GM23338 (cell line): ENCODE results near the gene PRR22. TPM values are rescaled to one million over a fixed set of nuclear protein-coding genes. Genes with fewer than 3 reads are reported as not detected.

Source experiments
- ATAC-seq: fragments of 200-7000 bp; cut with Tn5 transposase; 3 replicates; pipeline ENCODE4 v1.9.1; 2020
- DNase-seq: peaks from one replicate; pipeline ENCODE4 v3.0.0-alpha.2; 2015; ENCODE audit warnings: low spot score
- H2AFZ ChIP-seq: fragments of 200-600 bp; sonication (generic); 2 replicates; pipeline ENCODE4 v1.8.0; 2016; ENCODE audit warnings: antibody characterized with exemption, mild to moderate bottlenecking, moderate library complexity
- H3F3A ChIP-seq: fragments of 200-600 bp; sonication (generic); replicated peaks from 2 replicates; pipeline ENCODE4 v1.8.0; 2017; ENCODE audit warnings: antibody characterized with exemption, mixed run types, low read depth
- H3K27ac ChIP-seq: fragments of 200-600 bp; sonication (generic); 2 replicates; pipeline ENCODE4 v1.6.1; 2016; ENCODE audit warnings: low read depth
- H3K27me3 ChIP-seq: fragments of 200-600 bp; sonication (generic); 2 replicates; pipeline ENCODE4 v1.8.0; 2016; ENCODE audit warnings: mild to moderate bottlenecking, mixed run types, moderate library complexity; ENCODE audit not compliant: insufficient read depth
- H3K36me3 ChIP-seq: fragments of 200-600 bp; sonication (generic); 2 replicates; pipeline ENCODE4 v1.8.0; 2016; ENCODE audit warnings: mild to moderate bottlenecking; ENCODE audit not compliant: insufficient read depth
- H3K4me1 ChIP-seq: fragments of 200-600 bp; sonication (generic); 2 replicates; pipeline ENCODE4 v1.8.0; 2016; ENCODE audit warnings: mild to moderate bottlenecking, moderate library complexity; ENCODE audit not compliant: insufficient read depth
- H3K4me2 ChIP-seq: fragments of 200-600 bp; sonication (generic); 2 replicates; pipeline ENCODE4 v1.7.1; 2017; ENCODE audit warnings: mixed run types
- H3K4me3 ChIP-seq: fragments of 200-600 bp; sonication (generic); 2 replicates; pipeline ENCODE4 v1.6.1; 2016; ENCODE audit warnings: mixed run types
- H3K79me2 ChIP-seq: fragments of 200-600 bp; sonication (generic); replicated peaks from 2 replicates; pipeline ENCODE4 v1.8.0; 2017; ENCODE audit warnings: mild to moderate bottlenecking; ENCODE audit not compliant: insufficient read depth
- H3K9me2 ChIP-seq: fragments of 200-600 bp; sonication (generic); 2 replicates; pipeline ENCODE4 v1.8.0; 2017; ENCODE audit not compliant: insufficient read depth
- H4K20me1 ChIP-seq: fragments of 200-600 bp; sonication (generic); replicated peaks from 2 replicates; pipeline ENCODE4 v1.8.0; 2017; ENCODE audit warnings: mild to moderate bottlenecking; ENCODE audit not compliant: insufficient read depth
- H3K27ac Mint-ChIP-seq: 2 replicates; pipeline ENCODE4 v1.8.0; 2020; ENCODE audit warnings: inconsistent platforms, mild to moderate bottlenecking, moderate library complexity, mixed read lengths
- H3K27me3 Mint-ChIP-seq: 3 replicates; pipeline ENCODE4 v1.8.0; 2022; ENCODE audit warnings: low read depth, mild to moderate bottlenecking, moderate library complexity, mixed read lengths, inconsistent platforms; ENCODE audit not compliant: insufficient read depth, poor library complexity
- H3K36me3 Mint-ChIP-seq: 3 replicates; pipeline ENCODE4 v1.8.0; 2021; ENCODE audit warnings: low read depth, mild to moderate bottlenecking, inconsistent platforms, moderate library complexity, mixed read lengths
- H3K4me1 Mint-ChIP-seq: 3 replicates; pipeline ENCODE4 v1.8.0; 2020; ENCODE audit warnings: mild to moderate bottlenecking, inconsistent platforms, mixed read lengths
- H3K4me3 Mint-ChIP-seq: 3 replicates; pipeline ENCODE4 v1.8.0; 2021; ENCODE audit warnings: moderate library complexity, mild to moderate bottlenecking, inconsistent platforms, mixed read lengths
- H3K9me3 Mint-ChIP-seq: 3 replicates; pipeline ENCODE4 v1.8.0; 2020; ENCODE audit warnings: moderate library complexity, mild to moderate bottlenecking, inconsistent platforms, mixed read lengths
- CREB1 ChIP-seq: fragments of 250-450 bp; sonication (Bioruptor Pico); IDR thresholded peaks from 2 replicates; pipeline ENCODE4 v1.5.0; 2020; ENCODE audit warnings: low read depth, mild to moderate bottlenecking, moderate library complexity
- CTCF ChIP-seq, 2 experiments: fragments of 200-600 bp in 1 of 2; sonication (generic) in 1 of 2; conservative IDR thresholded peaks; 2 replicates each; pipeline versions ENCODE4 v1.5.1 to v1.6.1; 2016 to 2017; ENCODE audit warnings: antibody characterized with exemption in 2 of 2, low read depth in 2 of 2, mild to moderate bottlenecking in 2 of 2, moderate library complexity in 1 of 2
- ETS1 ChIP-seq: IDR thresholded peaks from 2 replicates; pipeline ENCODE4 v1.6.1; 2016; ENCODE audit warnings: antibody characterized with exemption
- EZH2 ChIP-seq: fragments of 200-600 bp; sonication (generic); IDR thresholded peaks from one replicate; pipeline ENCODE4 v1.8.0; 2017; ENCODE audit warnings: antibody characterized with exemption, mild to moderate bottlenecking, low read depth; ENCODE audit not compliant: unreplicated experiment
- EZH2phosphoT487 ChIP-seq: fragments of 200-600 bp; sonication (generic); IDR thresholded peaks from one replicate; pipeline ENCODE4 v1.8.1; 2018; ENCODE audit warnings: antibody characterized with exemption; ENCODE audit not compliant: unreplicated experiment
- JUNB ChIP-seq: IDR thresholded peaks from one replicate; pipeline ENCODE4 v1.6.1; 2016; ENCODE audit warnings: antibody characterized with exemption; ENCODE audit not compliant: unreplicated experiment
- NANOG ChIP-seq: IDR thresholded peaks from 2 replicates; pipeline ENCODE4 v1.6.1; 2016; ENCODE audit warnings: antibody characterized with exemption, borderline replicate concordance
- POLR2AphosphoS5 ChIP-seq: IDR thresholded peaks from 2 replicates; pipeline ENCODE4 v1.6.1; 2016; ENCODE audit warnings: antibody characterized with exemption, low read depth
- REST ChIP-seq: IDR thresholded peaks from one replicate; pipeline ENCODE4 v1.6.1; 2018; ENCODE audit warnings: antibody characterized with exemption; ENCODE audit not compliant: unreplicated experiment
- STAT1 ChIP-seq: IDR thresholded peaks from one replicate; pipeline ENCODE4 v1.6.1; 2016; ENCODE audit warnings: antibody characterized with exemption; ENCODE audit not compliant: unreplicated experiment
- ZNF114 ChIP-seq: fragments of 250-450 bp; sonication (Bioruptor Pico); IDR thresholded peaks from 2 replicates; pipeline ENCODE4 v1.5.0; 2020; ENCODE audit warnings: mild to moderate bottlenecking, moderate library complexity
- ZNF331 ChIP-seq: fragments of 250-450 bp; sonication (Bioruptor Pico); IDR thresholded peaks from 2 replicates; pipeline ENCODE4 v1.5.0; 2020; ENCODE audit warnings: low read depth, mild to moderate bottlenecking, moderate library complexity
- ZNF462 ChIP-seq: fragments of 250-450 bp; sonication (Bioruptor Pico); IDR thresholded peaks from 2 replicates; pipeline ENCODE4 v1.5.0; 2020; ENCODE audit warnings: mild to moderate bottlenecking, moderate library complexity
- polyA plus RNA-seq: library from polyadenylated mRNA; unstranded; fragments of >200 nt; fragmentation: Nextera tagmentation; extraction: Ambion mirVana; gene quantifications from 2 replicates; pipeline ENCODE4 v1.2.1, GENCODE V29; 2016
- total RNA-seq: library from RNA; depleted of rRNA; stranded (reverse); fragments of >200 nt; shearing (Covaris generic); gene quantifications from 2 replicates; pipeline ENCODE4 v1.2.3, GENCODE V29; 2014

The PRR22 gene
- total and polyA plus RNA-seq, 2 experiments from 2014 or later = 1.0 to 1.2 TPM

- H4K20me1 ChIP-seq = no peaks in the 10 kb centered on the region; the same call in 1 of the 2 replicates
- Mint-ChIP-seq H3K27ac (no peak overlapping the region), H3K9me3 (no peaks in the 10 kb centered on the region; the same call in 1 of the 3 replicates), H3K4me3 (no peak overlapping the region), H3K27me3 (peaks cover 18% of the 10 kb centered on the region), H3K4me1 (peaks cover 5% of the 10 kb centered on the region), H3K36me3 (peaks cover 21% of the 10 kb centered on the region)
- no peak overlapping the region for H3K4me2 ChIP-seq
- no peak overlapping the region for H3K27ac ChIP-seq
- no peak for TF ChIP-seq ZNF331
- no peak for TF ChIP-seq JUNB
- TF ChIP-seq ETS1 = no peak
- TF ChIP-seq ZNF114 (CRISPR knock-in tag) = no peak
- no peak for TF ChIP-seq CTCF (conservative IDR thresholded peaks at IDR 0.05; ENCODE audit: low read depth in 2 of 2)
- no peak for TF ChIP-seq REST
- TF ChIP-seq NANOG = no peak
- TF ChIP-seq ZNF462 = no peak
- TF ChIP-seq EZH2phosphoT487 = no peak
- no peak for TF ChIP-seq STAT1
- no peak for TF ChIP-seq POLR2AphosphoS5
- TF ChIP-seq EZH2 = no peak
- no peak for TF ChIP-seq CREB1 (CRISPR knock-in tag)
- no peak for ATAC-seq
- no peaks in the 10 kb centered on the region for H3F3A ChIP-seq
- H3K4me3 ChIP-seq = no peak overlapping the region
- H3K79me2 ChIP-seq = no peaks in the 10 kb centered on the region
- H3K36me3 ChIP-seq = peaks cover 5% of the 10 kb centered on the region; the same call in 1 of the 2 replicates
- DNase-seq = no peak
- H2AFZ ChIP-seq = no peak overlapping the region
- H3K4me1 ChIP-seq = no peaks in the 10 kb centered on the region
- no peaks in the 10 kb centered on the region for H3K27me3 ChIP-seq
- H3K9me2 ChIP-seq = no peaks in the 10 kb centered on the region
These were observed 8.6 kb upstream of the PRR22 start for GRCh38 chr19:5793188-5793587.
